ENCODE measurements around the gene DVL1.

The DVL1 gene

DNA sequence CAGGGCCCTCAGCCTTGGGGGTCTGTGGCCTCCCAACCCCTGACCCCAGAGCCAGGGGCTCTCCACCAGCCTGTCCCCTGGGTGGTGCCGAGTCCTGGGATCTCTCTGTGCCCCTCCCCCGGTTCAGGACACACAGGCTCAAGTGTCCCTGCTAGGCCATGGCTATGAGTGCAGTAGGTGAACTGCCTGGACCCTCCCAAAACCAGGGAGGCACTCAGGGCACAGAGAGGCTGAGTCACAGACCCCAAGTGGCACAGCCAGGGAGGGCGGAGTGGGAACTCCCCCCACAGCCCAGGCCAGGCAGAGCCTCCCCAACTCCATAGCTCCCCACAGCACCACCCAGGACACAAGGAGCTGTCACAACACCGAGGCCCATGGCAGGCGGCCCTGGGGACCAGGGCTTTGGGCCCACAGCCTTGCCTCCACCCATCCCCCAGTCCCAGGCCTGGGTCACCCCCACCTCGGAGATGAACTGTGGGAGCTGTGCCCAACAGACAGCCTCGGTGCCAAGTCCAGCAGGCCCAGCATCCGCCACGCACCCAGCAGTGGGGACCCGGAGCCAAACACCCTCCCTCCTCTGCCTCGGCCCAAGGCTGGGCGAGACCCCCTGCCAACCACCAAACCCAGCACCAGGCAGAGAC lies 3.2 kb downstream of the DVL1 start:
- TF ChIP-seq POLR2AphosphoS5 (IDR thresholded peaks at IDR 0.05; ENCODE audit: low read depth, low read length) (no peak), SIN3A (IDR thresholded peaks at IDR 0.05; ENCODE audit: borderline replicate concordance, insufficient read depth, low read length) (no peak), TAF1 (IDR thresholded peaks at IDR 0.05; ENCODE audit: borderline replicate concordance, insufficient read depth, low read length) (no peak), FOXP2 (optimal IDR thresholded peaks at IDR 0.05; ENCODE audit: borderline replicate concordance, extremely low read depth, extremely low read length, insufficient read depth) (no peak)
- TF ChIP-seq, protein P1, sequence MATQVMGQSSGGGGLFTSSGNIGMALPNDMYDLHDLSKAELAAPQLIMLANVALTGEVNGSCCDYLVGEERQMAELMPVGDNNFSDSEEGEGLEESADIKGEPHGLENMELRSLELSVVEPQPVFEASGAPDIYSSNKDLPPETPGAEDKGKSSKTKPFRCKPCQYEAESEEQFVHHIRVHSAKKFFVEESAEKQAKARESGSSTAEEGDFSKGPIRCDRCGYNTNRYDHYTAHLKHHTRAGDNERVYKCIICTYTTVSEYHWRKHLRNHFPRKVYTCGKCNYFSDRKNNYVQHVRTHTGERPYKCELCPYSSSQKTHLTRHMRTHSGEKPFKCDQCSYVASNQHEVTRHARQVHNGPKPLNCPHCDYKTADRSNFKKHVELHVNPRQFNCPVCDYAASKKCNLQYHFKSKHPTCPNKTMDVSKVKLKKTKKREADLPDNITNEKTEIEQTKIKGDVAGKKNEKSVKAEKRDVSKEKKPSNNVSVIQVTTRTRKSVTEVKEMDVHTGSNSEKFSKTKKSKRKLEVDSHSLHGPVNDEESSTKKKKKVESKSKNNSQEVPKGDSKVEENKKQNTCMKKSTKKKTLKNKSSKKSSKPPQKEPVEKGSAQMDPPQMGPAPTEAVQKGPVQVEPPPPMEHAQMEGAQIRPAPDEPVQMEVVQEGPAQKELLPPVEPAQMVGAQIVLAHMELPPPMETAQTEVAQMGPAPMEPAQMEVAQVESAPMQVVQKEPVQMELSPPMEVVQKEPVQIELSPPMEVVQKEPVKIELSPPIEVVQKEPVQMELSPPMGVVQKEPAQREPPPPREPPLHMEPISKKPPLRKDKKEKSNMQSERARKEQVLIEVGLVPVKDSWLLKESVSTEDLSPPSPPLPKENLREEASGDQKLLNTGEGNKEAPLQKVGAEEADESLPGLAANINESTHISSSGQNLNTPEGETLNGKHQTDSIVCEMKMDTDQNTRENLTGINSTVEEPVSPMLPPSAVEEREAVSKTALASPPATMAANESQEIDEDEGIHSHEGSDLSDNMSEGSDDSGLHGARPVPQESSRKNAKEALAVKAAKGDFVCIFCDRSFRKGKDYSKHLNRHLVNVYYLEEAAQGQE (IDR thresholded peaks at IDR 0.05; ENCODE audit: insufficient read depth in 1 of 2, low read depth in 2 of 2, low read length in 2 of 2): no peak

DNA sequence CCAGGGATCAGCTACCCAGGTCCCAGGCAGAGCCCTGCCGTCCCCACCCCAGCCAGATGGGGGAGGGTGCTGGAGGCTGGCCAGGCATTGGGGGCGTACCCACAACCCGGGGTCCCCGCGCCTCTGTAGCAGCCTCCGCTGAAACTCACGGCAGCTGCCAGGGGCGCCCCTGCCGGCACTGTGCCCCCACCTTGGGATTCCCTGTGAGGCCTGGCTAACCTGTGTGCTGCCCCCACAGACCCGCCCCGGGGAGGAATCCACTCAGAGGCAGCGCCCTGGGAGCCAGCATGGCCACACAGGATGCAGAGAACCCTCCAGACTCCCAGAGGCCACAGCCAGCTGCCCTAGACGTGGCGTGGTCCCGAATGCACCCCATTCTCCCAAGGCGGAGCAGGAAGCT lies 3.8 kb downstream of the DVL1 start:
- TF ChIP-seq TAF1 (IDR thresholded peaks at IDR 0.05; ENCODE audit: borderline replicate concordance, insufficient read depth, low read length): no peak
- no peak for TF ChIP-seq FOXP2 (optimal IDR thresholded peaks at IDR 0.05; ENCODE audit: borderline replicate concordance, extremely low read depth, extremely low read length, insufficient read depth)
- no peak for TF ChIP-seq POLR2AphosphoS5 (IDR thresholded peaks at IDR 0.05; ENCODE audit: low read depth, low read length)
- TF ChIP-seq, protein P1 (IDR thresholded peaks at IDR 0.05; ENCODE audit: insufficient read depth in 1 of 2, low read depth in 2 of 2, low read length in 2 of 2): no peak
- TF ChIP-seq SIN3A (IDR thresholded peaks at IDR 0.05; ENCODE audit: borderline replicate concordance, insufficient read depth, low read length): no peak

DNA sequence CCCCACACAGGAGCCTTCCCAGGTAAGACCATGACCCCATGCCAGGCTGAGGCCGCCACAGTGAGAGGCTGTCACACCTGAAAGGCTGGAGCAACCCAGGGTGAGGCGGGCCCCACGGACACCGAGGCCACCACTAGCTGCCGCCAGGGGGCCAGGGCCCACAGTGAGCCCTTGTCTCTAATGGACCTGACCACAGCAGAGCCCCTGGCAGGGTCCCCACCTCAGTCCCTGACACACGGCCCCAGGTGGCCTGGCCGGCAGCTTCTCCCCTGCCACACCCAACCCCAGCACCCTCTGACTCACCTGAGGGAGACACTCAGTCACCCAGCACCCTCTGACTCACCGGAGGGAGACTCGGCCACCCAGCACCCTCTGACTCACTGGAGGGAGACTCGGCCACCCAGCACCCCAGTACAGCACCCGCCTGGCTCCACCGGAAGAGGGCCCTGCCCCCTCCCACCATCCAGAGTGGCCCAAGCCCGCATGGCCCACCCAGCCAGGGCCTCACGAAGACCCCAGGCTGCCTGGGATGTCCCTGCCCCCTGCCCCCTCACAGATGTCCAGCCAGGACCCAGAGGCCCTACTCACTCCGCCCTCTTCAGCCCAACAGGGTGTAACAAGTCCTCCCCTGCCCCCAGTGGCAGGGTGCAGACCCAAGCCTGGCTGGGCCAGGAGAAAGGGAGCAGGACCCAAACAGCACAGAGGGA lies 4.4 kb downstream of the DVL1 start:
- TF ChIP-seq TAF1 (IDR thresholded peaks at IDR 0.05; ENCODE audit: borderline replicate concordance, insufficient read depth, low read length) (no peak), POLR2AphosphoS5 (IDR thresholded peaks at IDR 0.05; ENCODE audit: low read depth, low read length) (no peak), SIN3A (IDR thresholded peaks at IDR 0.05; ENCODE audit: borderline replicate concordance, insufficient read depth, low read length) (no peak), FOXP2 (optimal IDR thresholded peaks at IDR 0.05; ENCODE audit: borderline replicate concordance, extremely low read depth, extremely low read length, insufficient read depth) (no peak)
- TF ChIP-seq, protein P1 (IDR thresholded peaks at IDR 0.05; ENCODE audit: insufficient read depth in 1 of 2, low read depth in 2 of 2, low read length in 2 of 2): no peak

DNA sequence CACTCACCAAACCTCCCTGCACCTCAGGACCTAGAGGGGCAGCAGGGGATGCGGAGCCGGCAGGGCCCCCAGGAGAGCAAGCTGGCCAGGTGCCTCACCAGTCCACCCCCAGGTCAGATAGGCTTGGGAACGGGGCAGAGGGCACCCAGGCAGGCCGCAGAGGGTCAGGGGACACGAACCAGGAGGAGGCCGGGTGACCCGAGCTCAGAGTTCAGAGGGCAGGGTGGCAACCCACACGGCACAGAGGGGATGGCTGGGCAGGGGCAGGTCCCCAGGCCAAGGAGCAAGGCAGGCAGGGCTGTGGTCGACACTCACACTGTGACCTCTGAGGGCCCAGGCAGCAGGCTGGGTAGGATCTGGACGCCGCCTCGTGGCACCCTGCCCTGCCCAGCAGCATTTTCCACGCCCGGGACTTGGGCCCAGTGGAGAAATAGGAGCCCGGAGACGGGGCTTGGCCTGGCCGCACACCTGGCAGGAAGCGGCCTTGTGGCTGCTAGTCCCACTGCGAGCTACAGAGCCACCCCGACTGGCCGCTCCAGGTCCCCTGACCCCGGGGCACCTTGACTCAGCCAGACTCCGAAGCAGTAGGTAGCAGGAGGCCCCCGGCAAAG lies 5.3 kb downstream of the DVL1 start:
- no peak for TF ChIP-seq POLR2AphosphoS5 (IDR thresholded peaks at IDR 0.05; ENCODE audit: low read depth, low read length)
- no peak for TF ChIP-seq TAF1 (IDR thresholded peaks at IDR 0.05; ENCODE audit: borderline replicate concordance, insufficient read depth, low read length)
- TF ChIP-seq, protein P1 (IDR thresholded peaks at IDR 0.05; ENCODE audit: insufficient read depth in 1 of 2, low read depth in 2 of 2, low read length in 2 of 2): no peak
- TF ChIP-seq SIN3A (IDR thresholded peaks at IDR 0.05; ENCODE audit: borderline replicate concordance, insufficient read depth, low read length): no peak
- no peak for TF ChIP-seq FOXP2 (optimal IDR thresholded peaks at IDR 0.05; ENCODE audit: borderline replicate concordance, extremely low read depth, extremely low read length, insufficient read depth)
